ENCODE results near the gene SYF2.
A peak's percentile ranks its signal among the peaks of the same experiment; 100 is the strongest.

Gene SYF2

DNA sequence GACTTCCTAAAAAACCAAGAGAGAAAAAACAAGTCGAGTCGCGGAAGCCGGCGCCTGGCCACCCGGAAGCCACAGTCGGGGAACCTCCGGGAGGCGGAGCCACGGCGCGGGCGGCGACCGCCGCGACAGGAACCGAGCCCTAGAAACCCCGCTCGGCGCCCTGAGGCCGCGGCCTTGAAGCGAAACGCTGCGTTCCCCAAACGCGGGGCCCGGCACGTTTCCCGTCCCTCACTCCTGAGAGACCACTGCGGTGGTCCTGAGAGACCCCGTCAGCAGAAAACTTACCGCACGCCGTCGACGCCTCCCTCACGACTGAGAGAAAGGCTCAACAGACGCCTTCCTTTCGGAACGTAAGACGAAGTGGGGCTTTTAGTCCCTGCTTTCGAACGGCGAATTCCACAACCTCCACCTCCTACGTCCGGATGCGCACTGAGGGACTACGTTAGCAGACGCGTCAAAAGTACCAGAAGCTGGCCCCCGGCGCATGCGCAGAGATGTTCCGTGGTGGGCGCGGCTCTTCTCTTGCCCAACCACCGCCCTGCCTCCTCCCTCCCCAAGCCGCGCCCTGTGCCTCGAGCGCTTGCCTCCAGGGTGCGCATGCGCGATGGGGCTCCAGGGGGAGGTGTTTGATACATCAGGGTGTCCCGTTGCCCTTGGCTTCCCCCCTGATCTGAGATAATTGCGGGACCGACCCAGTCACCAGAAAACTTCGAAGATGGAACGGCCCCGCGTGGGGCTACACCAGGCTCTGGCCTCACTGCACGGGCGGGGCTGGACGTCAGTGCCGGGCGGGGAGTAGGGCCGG, 14.9 kb upstream of the SYF2 start, which contains the start of gene RSRP1 (continued):
- TF ChIP-seq ZNF510 (tag by site-specific recombination; IDR thresholded peaks at IDR 0.05; ENCODE audit: insufficient replicate concordance) (no peak), ZNF558 (tag by site-specific recombination; IDR thresholded peaks at IDR 0.05) (no peak), ZNF335 (tag by site-specific recombination; conservative IDR thresholded peaks at IDR 0.05) (peak; percentile 56; the same call in 1 of the 2 replicates), MEIS1 (CRISPR knock-in tag; IDR thresholded peaks at IDR 0.05; ENCODE audit: borderline replicate concordance) (no peak), BCL11B (tag by site-specific recombination; IDR thresholded peaks at IDR 0.05; ENCODE audit: low read depth) (0 out of 2 replicates have a peak, but pooled peaks have one; percentile 27), PATZ1 (tag by site-specific recombination; IDR thresholded peaks at IDR 0.05) (peak; percentile 89), ZNF544 (tag by site-specific recombination; IDR thresholded peaks at IDR 0.05) (no peak), BCL6B (tag by site-specific recombination; IDR thresholded peaks at IDR 0.05) (no peak), GLIS1 (tag by site-specific recombination; IDR thresholded peaks at IDR 0.05) (peak; percentile 47), YY1 (tag by site-specific recombination; IDR thresholded peaks at IDR 0.05) (peak; percentile 60), ZNF157 (tag by site-specific recombination; IDR thresholded peaks at IDR 0.05) (no peak), ZFHX2 (tag by site-specific recombination; conservative IDR thresholded peaks at IDR 0.05) (peak; percentile 91), ZSCAN4 (tag by site-specific recombination; IDR thresholded peaks at IDR 0.05) (no peak), ZNF37A (tag by site-specific recombination; IDR thresholded peaks at IDR 0.05) (no peak), ZSCAN23 (tag by site-specific recombination; IDR thresholded peaks at IDR 0.05) (peak; percentile 86), ZNF248 (tag by site-specific recombination; IDR thresholded peaks at IDR 0.05) (no peak), ZBTB1 (tag by site-specific recombination; IDR thresholded peaks at IDR 0.05) (no peak), ZNF391 (tag by site-specific recombination; IDR thresholded peaks at IDR 0.05; ENCODE audit: borderline replicate concordance, low read depth) (peak; percentile 98; the same call in 1 of the 2 replicates), ZNF341 (tag by site-specific recombination; IDR thresholded peaks at IDR 0.05; ENCODE audit: low read depth) (peak; percentile 100), ZBTB44 (tag by site-specific recombination; IDR thresholded peaks at IDR 0.05) (no peak), ZXDB (tag by site-specific recombination; IDR thresholded peaks at IDR 0.05) (peak; percentile 97), ZNF549 (tag by site-specific recombination; IDR thresholded peaks at IDR 0.05) (no peak), ZNF112 (tag by site-specific recombination; IDR thresholded peaks at IDR 0.05) (no peak), ZNF26 (tag by site-specific recombination; IDR thresholded peaks at IDR 0.05) (no peak), ZNF621 (tag by site-specific recombination; IDR thresholded peaks at IDR 0.05) (no peak)
- TF ChIP-seq, protein P1, sequence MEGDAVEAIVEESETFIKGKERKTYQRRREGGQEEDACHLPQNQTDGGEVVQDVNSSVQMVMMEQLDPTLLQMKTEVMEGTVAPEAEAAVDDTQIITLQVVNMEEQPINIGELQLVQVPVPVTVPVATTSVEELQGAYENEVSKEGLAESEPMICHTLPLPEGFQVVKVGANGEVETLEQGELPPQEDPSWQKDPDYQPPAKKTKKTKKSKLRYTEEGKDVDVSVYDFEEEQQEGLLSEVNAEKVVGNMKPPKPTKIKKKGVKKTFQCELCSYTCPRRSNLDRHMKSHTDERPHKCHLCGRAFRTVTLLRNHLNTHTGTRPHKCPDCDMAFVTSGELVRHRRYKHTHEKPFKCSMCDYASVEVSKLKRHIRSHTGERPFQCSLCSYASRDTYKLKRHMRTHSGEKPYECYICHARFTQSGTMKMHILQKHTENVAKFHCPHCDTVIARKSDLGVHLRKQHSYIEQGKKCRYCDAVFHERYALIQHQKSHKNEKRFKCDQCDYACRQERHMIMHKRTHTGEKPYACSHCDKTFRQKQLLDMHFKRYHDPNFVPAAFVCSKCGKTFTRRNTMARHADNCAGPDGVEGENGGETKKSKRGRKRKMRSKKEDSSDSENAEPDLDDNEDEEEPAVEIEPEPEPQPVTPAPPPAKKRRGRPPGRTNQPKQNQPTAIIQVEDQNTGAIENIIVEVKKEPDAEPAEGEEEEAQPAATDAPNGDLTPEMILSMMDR (tag by site-specific recombination; IDR thresholded peaks at IDR 0.05) = no peak
- TF ChIP-seq, protein P2, sequence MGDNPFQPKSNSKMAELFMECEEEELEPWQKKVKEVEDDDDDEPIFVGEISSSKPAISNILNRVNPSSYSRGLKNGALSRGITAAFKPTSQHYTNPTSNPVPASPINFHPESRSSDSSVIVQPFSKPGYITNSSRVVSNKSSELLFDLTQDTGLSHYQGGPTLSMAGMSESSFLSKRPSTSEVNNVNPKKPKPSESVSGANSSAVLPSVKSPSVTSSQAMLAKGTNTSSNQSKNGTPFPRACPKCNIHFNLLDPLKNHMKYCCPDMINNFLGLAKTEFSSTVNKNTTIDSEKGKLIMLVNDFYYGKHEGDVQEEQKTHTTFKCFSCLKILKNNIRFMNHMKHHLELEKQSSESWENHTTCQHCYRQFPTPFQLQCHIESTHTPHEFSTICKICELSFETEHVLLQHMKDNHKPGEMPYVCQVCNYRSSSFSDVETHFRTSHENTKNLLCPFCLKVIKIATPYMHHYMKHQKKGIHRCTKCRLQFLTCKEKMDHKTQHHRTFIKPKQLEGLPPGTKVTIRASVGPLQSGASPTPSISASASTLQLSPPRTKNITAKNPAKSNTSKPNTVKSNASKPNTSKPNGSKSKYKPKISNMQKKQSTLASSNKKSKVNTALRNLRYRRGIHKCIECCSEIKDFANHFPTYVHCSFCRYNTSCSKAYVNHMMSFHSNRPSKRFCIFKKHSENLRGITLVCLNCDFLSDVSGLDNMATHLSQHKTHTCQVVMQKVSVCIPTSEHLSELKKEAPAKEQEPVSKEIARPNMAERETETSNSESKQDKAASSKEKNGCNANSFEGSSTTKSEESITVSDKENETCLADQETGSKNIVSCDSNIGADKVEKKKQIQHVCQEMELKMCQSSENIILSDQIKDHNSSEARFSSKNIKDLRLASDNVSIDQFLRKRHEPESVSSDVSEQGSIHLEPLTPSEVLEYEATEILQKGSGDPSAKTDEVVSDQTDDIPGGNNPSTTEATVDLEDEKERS (tag by site-specific recombination; IDR thresholded peaks at IDR 0.05) = no peak

All from HEK293 (cell line).